ENCODE data around the gene REM2. TPM values are rescaled to one million over a fixed set of nuclear protein-coding genes. Genes with fewer than 3 reads are reported as not detected.

The REM2 gene
- total RNA-seq, 3 donors from 2014 or later (not counting 1 experiment from before 2014, with no cell fraction given): 4.0 to 8.1 (median 7.9) TPM

GRCh38 chr14:22842211-22843122 is 40.6 kb upstream of the REM2 start:
- H3K4me3 ChIP-seq (ENCODE audit: low read length): no peak overlapping the region
- no peak overlapping the region for H3K27ac ChIP-seq (ENCODE audit: low read length)
- DNase-seq (no peak), ATAC-seq (no peak)
- Mint-ChIP-seq H3K27ac (no peak overlapping the region), H3K4me1 (peaks cover 0 to 9% of the 10 kb centered on the region in 2 donors), H3K4me3 (no peak overlapping the region), H3K27me3 (ENCODE audit: low read depth in 2 of 2) (peaks cover 24 to 38% of the 10 kb centered on the region in 2 donors), H3K36me3 (no peaks in the 10 kb centered on the region), H3K9me3 (no peaks in the 10 kb centered on the region)
- intact Hi-C loops (cut with micrococcal nuclease): no loop called here
- H3K4me1 ChIP-seq (ENCODE audit: control insufficient read depth, insufficient read depth, low read length): peaks cover 4% of the 10 kb centered on the region
- no peaks in the 10 kb centered on the region for H3K36me3 ChIP-seq (ENCODE audit: control insufficient read depth, insufficient read depth, low read length)
- no peak for TF ChIP-seq CTCF (IDR thresholded peaks at IDR 0.05)
- 94% methylated on average over 28 of the region's 28 CpGs for WGBS (ENCODE audit: insufficient coverage)
- H3K27me3 ChIP-seq (ENCODE audit: control insufficient read depth, insufficient read depth, low read length): peaks cover 14% of the 10 kb centered on the region
- H3K9me3 ChIP-seq (ENCODE audit: control insufficient read depth, insufficient read depth, low read length): no peaks in the 10 kb centered on the region

- WGBS (ENCODE audit: insufficient coverage): 85% methylated on average over 21 of the region's 21 CpGs
- H3K27ac Mint-ChIP-seq: no peak overlapping the region
- peaks cover 0 to 4% of the 10 kb centered on the region in 2 donors for H3K4me1 Mint-ChIP-seq
- no peaks in the 10 kb centered on the region for H3K36me3 Mint-ChIP-seq
- no peak overlapping the region for H3K4me3 Mint-ChIP-seq
- Histone ChIP-seq H3K27ac (ENCODE audit: low read length) (no peak overlapping the region), H3K4me1 (ENCODE audit: control insufficient read depth, insufficient read depth, low read length) (peaks cover 3% of the 10 kb centered on the region), H3K27me3 (ENCODE audit: control insufficient read depth, insufficient read depth, low read length) (peaks cover 13% of the 10 kb centered on the region), H3K4me3 (ENCODE audit: low read length) (no peak overlapping the region), H3K36me3 (ENCODE audit: control insufficient read depth, insufficient read depth, low read length) (no peaks in the 10 kb centered on the region), H3K9me3 (ENCODE audit: control insufficient read depth, insufficient read depth, low read length) (no peaks in the 10 kb centered on the region)
- ATAC-seq: no peak
- DNase-seq: no peak
- TF ChIP-seq CTCF (IDR thresholded peaks at IDR 0.05): no peak
- H3K27me3 Mint-ChIP-seq (ENCODE audit: low read depth in 2 of 2): peaks cover 24 to 36% of the 10 kb centered on the region in 2 donors
- intact Hi-C loops (cut with micrococcal nuclease): no loop called here
- H3K9me3 Mint-ChIP-seq: no peaks in the 10 kb centered on the region
These were observed 39.7 kb upstream of the REM2 start for GRCh38 chr14:22843123-22843925.

- no peaks in the 10 kb centered on the region for H3K36me3 Mint-ChIP-seq
- intact Hi-C loops (cut with micrococcal nuclease): no loop called here
- no peak overlapping the region for H3K4me3 ChIP-seq (ENCODE audit: low read length)
- H3K4me1 ChIP-seq (ENCODE audit: control insufficient read depth, insufficient read depth, low read length): peaks cover 3% of the 10 kb centered on the region
- H3K4me1 Mint-ChIP-seq: peaks cover 0 to 4% of the 10 kb centered on the region in 2 donors
- no peaks in the 10 kb centered on the region for H3K9me3 Mint-ChIP-seq
- no peak for DNase-seq
- peaks cover 4% of the 10 kb centered on the region for H3K27me3 ChIP-seq (ENCODE audit: control insufficient read depth, insufficient read depth, low read length)
- no peaks in the 10 kb centered on the region for H3K36me3 ChIP-seq (ENCODE audit: control insufficient read depth, insufficient read depth, low read length)
- no peak for TF ChIP-seq CTCF (IDR thresholded peaks at IDR 0.05)
- no peak for ATAC-seq
- H3K9me3 ChIP-seq (ENCODE audit: control insufficient read depth, insufficient read depth, low read length): no peaks in the 10 kb centered on the region
- H3K4me3 Mint-ChIP-seq: no peak overlapping the region
- peaks cover 26 to 36% of the 10 kb centered on the region in 2 donors for H3K27me3 Mint-ChIP-seq (ENCODE audit: low read depth in 2 of 2)
- no peak overlapping the region for H3K27ac ChIP-seq (ENCODE audit: low read length)
- no peak overlapping the region for H3K27ac Mint-ChIP-seq
- WGBS (ENCODE audit: insufficient coverage): 94% methylated on average over 22 of the region's 22 CpGs
These were observed 38.6 kb upstream of the REM2 start for GRCh38 chr14:22844221-22845102.
